HepG2 (cell line): Measurements from ENCODE around the gene SPINK8. TPM values are rescaled to one million over a fixed set of nuclear protein-coding genes. Genes with fewer than 3 reads are reported as not detected.

Source experiments
- ATAC-seq: fragments of 200-7000 bp; cut with Tn5 transposase; 3 replicates; pipeline ENCODE4 v1.9.1; 2020; ENCODE audit warnings: mild to moderate bottlenecking, moderate library complexity
- BruUV-seq: library from RNA; stranded (reverse); fragments of 400-500 nt; replicated peaks from 2 replicates; lab custom pipeline; 2021; lab: Mats Ljungman, UMichigan
- CTCF ChIA-PET: fragments of 300-600 bp; formaldehyde crosslinking; extraction: SDS; loops from one replicate; lab custom pipeline; 2021; ENCODE audit warnings: low total read pairs, inconsistent platforms, low intra/inter-chr PET ratio; lab: Yijun Ruan, JAX
- POLR2A ChIA-PET: fragments of 350-600 bp; sonication (Branson Sonifier 250); formaldehyde crosslinking; loops from one replicate; lab custom pipeline; 2020; ENCODE audit warnings: antibody characterized with exemption, inconsistent platforms; lab: Yijun Ruan, JAX
- DNase-seq: peaks from one replicate; pipeline ENCODE4 v3.0.0-alpha.2; 2015; ENCODE audit warnings: low spot score
- FAIRE-seq: peaks from 3 replicates; lab custom pipeline; 2011; peaks lifted over from hg19 to GRCh38; lab: Jason Lieb, UNC
- H2AFZ ChIP-seq: one replicate; pipeline ENCODE4 v1.6.1; 2011; ENCODE audit warnings: low read length, inconsistent platforms
- H3K27ac ChIP-seq: fragments of 300-600 bp; 3 replicates; pipeline ENCODE4 v1.8.0; 2011; ENCODE audit warnings: mixed run types, mild to moderate bottlenecking, mixed read lengths, low read length, inconsistent platforms; ENCODE audit not compliant: insufficient read depth; ENCODE audit errors: extremely low read length
- H3K27me3 ChIP-seq, 2 experiments: fragments of 200-600 bp in 1 of 2; 2 replicates in 1 of 2; 3 replicates in 1 of 2; pipeline versions ENCODE4 v1.6.0 to v1.8.0; 2011; ENCODE audit warnings: low read length in 2 of 2, mild to moderate bottlenecking in 2 of 2, moderate library complexity in 2 of 2, inconsistent platforms in 1 of 2; ENCODE audit not compliant: insufficient read depth in 2 of 2, control insufficient read depth in 1 of 2
- H3K36me3 ChIP-seq, 2 experiments: fragments of 200-600 bp in 1 of 2; replicated peaks in 1 of 2; 2 replicates in 1 of 2; 3 replicates in 1 of 2; pipeline versions ENCODE4 v1.5.1 to v1.8.0; 2011; ENCODE audit warnings: low read length in 2 of 2, inconsistent platforms in 1 of 2; ENCODE audit not compliant: insufficient read depth in 2 of 2, control insufficient read depth in 1 of 2
- H3K4me1 ChIP-seq: 2 replicates; pipeline ENCODE4 v1.5.1; 2012; ENCODE audit warnings: low read length, inconsistent platforms; ENCODE audit not compliant: insufficient read depth
- H3K4me2 ChIP-seq: 2 replicates; pipeline ENCODE4 v1.6.0; 2011; ENCODE audit warnings: low read depth, low read length, inconsistent platforms
- H3K4me3 ChIP-seq, 3 experiments: fragments of 200-600 bp in 1 of 3; sonication (generic), shearing (Covaris generic) in 1 of 3; replicated peaks in 1 of 3; 2 replicates each; pipeline ENCODE4 v1.5.1; 2011 to 2016; ENCODE audit warnings: low read length in 3 of 3, inconsistent platforms in 2 of 3, low read depth in 2 of 3, mild to moderate bottlenecking in 2 of 3, control low read depth in 1 of 3, mixed read lengths in 1 of 3; ENCODE audit not compliant: insufficient read depth in 1 of 3
- H3K79me2 ChIP-seq: one replicate; pipeline ENCODE4 v1.6.1; 2011; ENCODE audit warnings: low read length, inconsistent platforms; ENCODE audit not compliant: insufficient read depth
- H3K9ac ChIP-seq: 2 replicates; pipeline ENCODE4 v1.6.0; 2011; ENCODE audit warnings: mild to moderate bottlenecking, low read depth, low read length, inconsistent platforms; ENCODE audit not compliant: insufficient read depth
- H3K9me3 ChIP-seq: 2 replicates; pipeline ENCODE4 v1.5.1; 2012; ENCODE audit warnings: mild to moderate bottlenecking, low read length
- H4K20me1 ChIP-seq: 2 replicates; pipeline ENCODE4 v1.6.0; 2011; ENCODE audit warnings: inconsistent platforms, mild to moderate bottlenecking, low read length, moderate library complexity; ENCODE audit not compliant: insufficient read depth
- AGO2 ChIP-seq: fragments of 200-400 bp; formaldehyde crosslinking; optimal IDR thresholded peaks from 2 replicates; pipeline ENCODE3; 2017; ENCODE audit warnings: mild to moderate bottlenecking, low read depth, low read length, moderate library complexity
- MBNL3 ChIP-seq: fragments of 250-450 bp; sonication (Bioruptor Pico); conservative IDR thresholded peaks from 2 replicates; pipeline ENCODE4 v1.8.0; 2022; ENCODE audit warnings: mild to moderate bottlenecking, inconsistent platforms
- ZNF7 ChIP-seq: IDR thresholded peaks from 2 replicates; pipeline ENCODE4 v1.6.1; 2016; ENCODE audit warnings: missing biosample characterization, missing genetic modification reagents
- ZSCAN20 ChIP-seq: sonication (generic); formaldehyde crosslinking; IDR thresholded peaks from 2 replicates; pipeline ENCODE4 v1.4.0; 2020; ENCODE audit warnings: missing genetic modification reagents, mild to moderate bottlenecking, borderline replicate concordance
- ZSCAN29 ChIP-seq: sonication (generic); formaldehyde crosslinking; conservative IDR thresholded peaks from 2 replicates; pipeline ENCODE4 v1.4.0; 2020; ENCODE audit warnings: mild to moderate bottlenecking, missing genetic modification reagents
- WGBS: methylation state at CpG from one replicate; pipeline ENCODE4 v1.1.6; 2017; ENCODE audit warnings: low lambda C conversion rate; 5-methylcytosine and 5-hydroxymethylcytosine counted together
- in situ Hi-C: cut with HindIII; loops from 2 replicates; pipeline ENCODE4 v1.10.0; 2017; ENCODE audit warnings: low pct_unique_long_range_greater_than_20kb; ENCODE audit not compliant: extremely low pct_ligation_motif_present
- intact Hi-C: fragments of 100-400 bp; cut with micrococcal nuclease; formaldehyde crosslinking; loops from one replicate; pipeline ENCODE4 v1.10.0; 2022; ENCODE audit not compliant: unreplicated experiment
- polyA plus RNA-seq, 8 experiments: library from polyadenylated mRNA; depleted of rRNA in 3 of 8; stranded (reverse) in 7 of 8; unstranded in 1 of 8; fragments of >200 nt; fragmentation: Illumina TruSeq in 4 of 8; extraction: Trizol in 4 of 8; gene quantifications; 2 replicates each; pipeline versions ENCODE4 v1.2.1 to v1.2.3, GENCODE V29; 2011 to 2016; ENCODE audit warnings: low read depth in 4 of 8, missing spikeins in 1 of 8, mixed read lengths in 1 of 8; ENCODE audit not compliant: insufficient read depth in 1 of 8
- total RNA-seq, 5 experiments: library from RNA; depleted of rRNA; stranded (reverse); fragments of >200 nt; fragmentation: Illumina TruSeq; extraction: Trizol; gene quantifications; 2 replicates each; pipeline ENCODE4 v1.2.3, GENCODE V29; 2016; ENCODE audit warnings: low read depth in 1 of 5
- TF ChIP-seq, protein P1 (sequence below): sonication (generic); formaldehyde crosslinking; IDR thresholded peaks from 2 replicates; pipeline ENCODE4 v1.9.0; 2021; ENCODE audit warnings: missing genetic modification reagents, borderline replicate concordance
- TF ChIP-seq, protein P2 (sequence below): conservative IDR thresholded peaks from 2 replicates; pipeline ENCODE4 v1.6.1; 2018; ENCODE audit warnings: missing genetic modification reagents

The SPINK8 gene
- total and polyA plus RNA-seq, 2 of the 13 experiments (the other 11 are each of a cell fraction or from before 2014, with no cell fraction given): not detected

DNA sequence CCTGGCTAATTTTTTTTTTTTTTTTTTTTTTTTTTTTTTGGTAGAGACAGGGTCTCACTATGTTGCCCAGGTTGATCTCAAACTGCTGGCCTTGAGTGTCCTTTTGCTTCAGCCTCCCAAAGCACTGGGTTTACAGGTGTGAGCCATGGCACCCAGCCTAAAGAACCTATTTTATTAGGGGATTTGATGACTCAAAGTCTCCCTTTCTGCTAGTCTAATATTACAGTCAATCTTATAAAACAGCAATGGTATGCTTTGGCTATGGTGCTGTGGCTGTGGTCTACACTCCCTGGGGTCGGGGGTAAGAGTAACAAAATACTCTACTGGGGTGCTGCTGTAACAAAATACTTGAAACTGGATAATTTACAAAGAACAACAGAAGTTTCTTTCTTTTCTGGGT lies 47.8 kb downstream of the SPINK8 start:
- ChIA-PET POLR2A (no interaction called here), CTCF (no interaction called here)
- intact Hi-C loops: no loop called here
- WGBS: 8% methylated on average over 1 of the region's 1 CpG
- no peak for DNase-seq
- Histone ChIP-seq H3K79me2 (no peaks in the 10 kb centered on the region), H3K4me1 (no peaks in the 10 kb centered on the region), H3K36me3 (no peaks in the 10 kb centered on the region), H2AFZ (no peak overlapping the region), H3K4me2 (no peak overlapping the region), H3K27me3 (no peaks in the 10 kb centered on the region), H3K4me3 (no peak overlapping the region), H4K20me1 (no peaks in the 10 kb centered on the region), H3K27ac (no peak overlapping the region), H3K9ac (no peak overlapping the region), H3K9me3 (no peaks in the 10 kb centered on the region)
- ATAC-seq: no peak
- no peak for TF ChIP-seq AGO2
- TF ChIP-seq ZSCAN29 (CRISPR knock-in tag): no peak
- TF ChIP-seq, protein P1, sequence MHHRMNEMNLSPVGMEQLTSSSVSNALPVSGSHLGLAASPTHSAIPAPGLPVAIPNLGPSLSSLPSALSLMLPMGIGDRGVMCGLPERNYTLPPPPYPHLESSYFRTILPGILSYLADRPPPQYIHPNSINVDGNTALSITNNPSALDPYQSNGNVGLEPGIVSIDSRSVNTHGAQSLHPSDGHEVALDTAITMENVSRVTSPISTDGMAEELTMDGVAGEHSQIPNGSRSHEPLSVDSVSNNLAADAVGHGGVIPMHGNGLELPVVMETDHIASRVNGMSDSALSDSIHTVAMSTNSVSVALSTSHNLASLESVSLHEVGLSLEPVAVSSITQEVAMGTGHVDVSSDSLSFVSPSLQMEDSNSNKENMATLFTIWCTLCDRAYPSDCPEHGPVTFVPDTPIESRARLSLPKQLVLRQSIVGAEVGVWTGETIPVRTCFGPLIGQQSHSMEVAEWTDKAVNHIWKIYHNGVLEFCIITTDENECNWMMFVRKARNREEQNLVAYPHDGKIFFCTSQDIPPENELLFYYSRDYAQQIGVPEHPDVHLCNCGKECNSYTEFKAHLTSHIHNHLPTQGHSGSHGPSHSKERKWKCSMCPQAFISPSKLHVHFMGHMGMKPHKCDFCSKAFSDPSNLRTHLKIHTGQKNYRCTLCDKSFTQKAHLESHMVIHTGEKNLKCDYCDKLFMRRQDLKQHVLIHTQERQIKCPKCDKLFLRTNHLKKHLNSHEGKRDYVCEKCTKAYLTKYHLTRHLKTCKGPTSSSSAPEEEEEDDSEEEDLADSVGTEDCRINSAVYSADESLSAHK (CRISPR knock-in tag): no peak
- no peak for TF ChIP-seq ZNF7
- no peak for TF ChIP-seq ZSCAN20 (CRISPR knock-in tag)
- no peak for TF ChIP-seq MBNL3
- BruUV-seq: no TSS peak
- no peak for FAIRE-seq
- in situ Hi-C loops: no loop called here

DNA sequence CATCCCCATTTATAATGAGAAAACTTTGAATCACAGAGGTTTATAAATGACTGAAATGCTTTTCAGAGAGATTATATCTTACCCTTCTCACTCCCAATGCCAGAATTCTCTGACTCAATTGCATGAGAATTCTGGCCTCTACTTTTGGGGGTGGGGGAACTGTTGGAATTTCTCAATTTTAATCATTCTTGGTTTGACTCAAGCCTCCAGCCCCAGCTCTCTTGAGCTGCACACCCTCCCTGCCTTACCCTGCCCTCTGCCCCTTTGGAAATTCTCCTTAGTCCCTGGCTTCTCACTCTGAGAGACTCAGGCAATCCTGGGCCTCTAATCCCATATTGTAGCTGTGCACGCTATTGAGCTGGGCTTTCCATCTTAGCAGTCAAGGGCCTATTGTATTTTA lies 48.3 kb downstream of the SPINK8 start:
- in situ Hi-C loops: no loop called here
- FAIRE-seq (no peak), ATAC-seq (no peak), DNase-seq (no peak)
- Histone ChIP-seq H4K20me1 (no peaks in the 10 kb centered on the region), H3K36me3 (no peaks in the 10 kb centered on the region), H3K9me3 (no peaks in the 10 kb centered on the region), H3K4me2 (no peak overlapping the region), H2AFZ (no peak overlapping the region), H3K9ac (no peak overlapping the region), H3K4me1 (no peaks in the 10 kb centered on the region), H3K4me3 (no peak overlapping the region), H3K27me3 (no peaks in the 10 kb centered on the region), H3K27ac (no peak overlapping the region), H3K79me2 (no peaks in the 10 kb centered on the region)
- TF ChIP-seq, protein P2, sequence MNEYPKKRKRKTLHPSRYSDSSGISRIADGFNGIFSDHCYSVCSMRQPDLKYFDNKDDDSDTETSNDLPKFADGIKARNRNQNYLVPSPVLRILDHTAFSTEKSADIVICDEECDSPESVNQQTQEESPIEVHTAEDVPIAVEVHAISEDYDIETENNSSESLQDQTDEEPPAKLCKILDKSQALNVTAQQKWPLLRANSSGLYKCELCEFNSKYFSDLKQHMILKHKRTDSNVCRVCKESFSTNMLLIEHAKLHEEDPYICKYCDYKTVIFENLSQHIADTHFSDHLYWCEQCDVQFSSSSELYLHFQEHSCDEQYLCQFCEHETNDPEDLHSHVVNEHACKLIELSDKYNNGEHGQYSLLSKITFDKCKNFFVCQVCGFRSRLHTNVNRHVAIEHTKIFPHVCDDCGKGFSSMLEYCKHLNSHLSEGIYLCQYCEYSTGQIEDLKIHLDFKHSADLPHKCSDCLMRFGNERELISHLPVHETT (CRISPR knock-in tag): no peak
- no TSS peak for BruUV-seq
- 100% methylated on average over 1 of the region's 1 CpG for WGBS
- POLR2A ChIA-PET: no interaction called here
- CTCF ChIA-PET: no interaction called here
- intact Hi-C loops: no loop called here
